Skin epidermis (tissue), 12 donors: ENCODE data around the gene PTHLH.

Source experiments
- H3K27ac ChIP-seq, 21 experiments: fragments of 200-600 bp; sonication (generic) in 11 of 21; one replicate each; pipeline ENCODE4 v1.5.0; 2020; ENCODE audit warnings: mild to moderate bottlenecking in 3 of 21, inconsistent platforms in 2 of 21, moderate library complexity in 2 of 21
- H3K4me3 ChIP-seq, 7 experiments: fragments of 200-600 bp; sonication (generic) in 2 of 7; one replicate each; pipeline ENCODE4 v1.5.0; 2020; ENCODE audit warnings: inconsistent platforms in 2 of 7, mild to moderate bottlenecking in 2 of 7, moderate library complexity in 1 of 7

Gene PTHLH

GRCh38 chr12:27951898-27952297, 20.6 kb downstream of the PTHLH start:
- Histone ChIP-seq H3K27ac (no peak overlapping the region), H3K4me3 (no peak overlapping the region)

GRCh38 chr12:27946421-27946820, 26.1 kb downstream of the PTHLH start:
- Histone ChIP-seq H3K4me3 (no peak overlapping the region), H3K27ac (no peak overlapping the region)

- H3K27ac ChIP-seq: no peak overlapping the region
Measured at GRCh38 chr12:27940756-27941402, 31.7 kb downstream of the PTHLH start.

DNA sequence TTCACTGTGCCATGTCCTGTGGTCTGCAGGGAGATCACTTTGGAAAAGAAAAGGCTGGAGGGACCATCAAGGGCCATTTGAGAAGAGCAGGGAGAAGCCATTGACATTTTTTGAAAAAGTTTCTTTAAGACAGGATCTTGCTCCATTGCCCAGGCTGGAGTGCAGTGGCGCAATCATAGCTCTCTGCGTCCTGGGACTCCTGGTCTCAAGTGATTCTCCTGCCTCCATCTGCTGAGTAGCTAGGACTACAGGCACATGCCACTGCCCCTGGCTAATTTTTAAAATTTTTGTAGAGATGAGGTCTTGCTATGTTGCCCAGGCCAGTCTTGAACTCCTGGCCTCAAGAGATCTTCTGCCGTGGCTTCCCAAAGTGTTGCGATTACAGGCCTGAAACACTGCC, 32.3 kb downstream of the PTHLH start:
- Histone ChIP-seq H3K27ac (no peak overlapping the region), H3K4me3 (no peak overlapping the region)

More at GRCh38 chr12:27940756-27941402, 31.7 kb downstream of the PTHLH start:
- H3K4me3 ChIP-seq: no peak overlapping the region

- H3K4me3 ChIP-seq: no peak overlapping the region
Measured at GRCh38 chr12:27937768-27938167, 34.8 kb downstream of the PTHLH start.

DNA sequence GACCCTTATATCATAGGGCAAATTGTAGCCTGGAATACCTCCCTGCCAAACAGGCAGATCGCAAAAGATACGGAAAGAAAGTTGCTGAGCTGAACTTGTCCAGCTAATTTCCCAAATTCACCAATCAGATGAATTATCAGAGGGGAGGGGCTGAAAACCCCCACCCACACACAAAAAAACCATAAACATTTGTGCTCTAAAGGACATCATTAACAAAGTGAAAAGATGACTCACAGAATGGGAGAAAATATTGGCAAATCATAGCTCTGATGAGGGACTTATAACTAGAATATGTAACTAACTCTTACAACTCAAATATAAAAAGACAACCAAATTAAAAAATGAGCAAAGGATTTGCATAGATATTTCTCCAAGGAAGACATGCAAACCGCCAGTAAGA, 36.3 kb downstream of the PTHLH start:
- Histone ChIP-seq H3K27ac (no peak overlapping the region), H3K4me3 (no peak overlapping the region)

More at GRCh38 chr12:27937768-27938167, 34.8 kb downstream of the PTHLH start:
- H3K27ac ChIP-seq: no peak overlapping the region

DNA sequence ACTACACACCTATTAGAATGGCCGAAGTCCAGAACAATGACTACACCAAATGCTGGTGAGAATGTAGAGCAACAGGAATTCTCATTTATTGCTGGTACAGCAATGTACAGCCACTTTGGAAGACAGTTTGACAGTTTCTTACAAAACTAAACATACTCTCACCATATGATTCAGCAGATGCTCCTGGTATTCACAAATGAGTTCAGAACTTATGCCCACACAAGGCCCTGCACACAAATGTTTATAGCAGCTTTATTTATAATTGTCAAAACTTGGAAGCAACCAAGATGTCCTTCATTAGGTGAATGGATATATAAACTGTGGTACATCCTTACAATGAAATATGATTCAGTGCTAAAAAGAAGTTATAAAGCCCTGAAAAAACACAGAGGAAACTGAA, 38.3 kb downstream of the PTHLH start:
- Histone ChIP-seq H3K27ac (no peak overlapping the region), H3K4me3 (no peak overlapping the region)

GRCh38 chr12:27931390-27931789, 41.1 kb downstream of the PTHLH start:
- Histone ChIP-seq H3K27ac (no peak overlapping the region), H3K4me3 (no peak overlapping the region)

DNA sequence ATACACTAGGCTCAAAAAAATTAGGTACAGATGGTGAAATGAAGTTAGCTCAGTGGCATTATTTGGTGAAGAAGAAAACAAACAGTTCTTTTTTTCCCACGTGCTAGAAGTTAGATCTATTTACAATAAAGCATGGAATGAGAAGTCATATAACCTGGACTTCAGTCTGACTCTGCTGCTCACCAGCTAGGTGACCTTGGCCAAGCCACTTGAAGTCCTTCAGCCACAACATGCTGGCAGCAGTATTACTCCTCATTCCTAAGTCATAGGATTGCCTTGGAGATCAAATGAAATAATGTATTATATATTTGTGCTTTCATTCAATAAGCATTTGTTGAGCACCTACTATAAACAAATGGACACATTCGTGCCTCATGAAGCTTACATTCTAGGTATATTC, 45.2 kb downstream of the PTHLH start:
- Histone ChIP-seq H3K27ac (no peak overlapping the region), H3K4me3 (no peak overlapping the region)

- H3K27ac ChIP-seq: no peak overlapping the region
- no peak overlapping the region for H3K4me3 ChIP-seq
Measured at GRCh38 chr12:27924350-27925135, 48.0 kb downstream of the PTHLH start.

- Histone ChIP-seq H3K27ac (no peak overlapping the region), H3K4me3 (no peak overlapping the region)
Measured at GRCh38 chr12:27922531-27923139, 49.9 kb downstream of the PTHLH start.

DNA sequence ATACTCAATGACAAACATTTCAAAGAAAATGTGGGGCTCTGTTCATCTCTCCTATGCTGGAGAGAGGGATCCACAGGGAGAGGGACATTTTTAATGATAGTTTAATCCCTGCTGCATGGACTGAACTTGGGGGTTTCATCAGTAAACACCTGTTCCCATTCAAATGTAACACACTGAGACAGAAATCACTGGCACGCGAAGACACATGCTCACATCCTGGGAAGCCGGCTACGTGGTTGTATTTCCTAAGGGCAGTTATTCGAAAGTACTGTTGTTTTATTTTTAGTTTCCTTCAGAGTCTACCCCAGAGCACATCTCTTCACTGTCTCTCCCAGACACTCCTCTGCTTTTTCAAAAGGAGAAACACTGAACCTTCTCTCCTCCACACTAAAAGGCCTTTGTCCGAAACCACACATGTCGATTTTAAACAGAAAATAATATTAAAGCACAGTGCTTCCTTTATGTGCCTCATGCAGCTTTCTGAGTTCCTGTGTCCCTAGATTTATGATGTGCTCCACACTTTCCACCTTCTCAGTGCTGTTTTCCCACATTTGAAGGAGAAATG, 52.8 kb downstream of the PTHLH start:
- Histone ChIP-seq H3K4me3 (no peak overlapping the region), H3K27ac (no peak overlapping the region)

- Histone ChIP-seq H3K27ac (no peak overlapping the region), H3K4me3 (no peak overlapping the region)
Measured at GRCh38 chr12:27915536-27915935, 57.0 kb downstream of the PTHLH start.

DNA sequence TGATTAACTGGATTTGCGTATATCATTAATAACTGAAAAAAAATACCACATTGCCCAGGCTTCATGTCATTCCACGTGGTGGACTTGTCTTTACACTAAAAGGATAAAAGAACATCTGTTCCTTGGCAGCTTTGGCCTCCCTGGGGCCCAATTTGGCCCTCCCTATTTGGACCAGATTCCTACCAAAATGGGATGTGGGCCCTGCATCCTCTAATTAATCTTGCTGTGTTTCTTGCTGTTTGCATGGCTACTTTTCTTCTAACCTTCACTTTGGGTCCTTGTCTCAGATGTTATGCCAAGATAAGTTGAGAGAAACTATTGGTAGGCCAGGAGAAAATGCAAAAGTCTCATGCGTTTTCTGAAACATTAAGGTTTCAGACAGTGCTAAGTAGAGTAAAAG, 57.5 kb downstream of the PTHLH start:
- no peak overlapping the region for H3K4me3 ChIP-seq
- no peak overlapping the region for H3K27ac ChIP-seq

GRCh38 chr12:27913999-27914614, 58.4 kb downstream of the PTHLH start:
- H3K4me3 ChIP-seq: no peak overlapping the region
- H3K27ac ChIP-seq: no peak overlapping the region

GRCh38 chr12:27911397-27911796, 61.1 kb downstream of the PTHLH start:
- H3K4me3 ChIP-seq: no peak overlapping the region
- no peak overlapping the region for H3K27ac ChIP-seq
